HEK293 (cell line): ENCODE results near the gene DHX40.

Experiments used
- CTCF ChIA-PET: fragments of 350-600 bp; formaldehyde crosslinking; extraction: SDS; loops from one replicate; lab custom pipeline; 2021; ENCODE audit warnings: antibody characterized with exemption; lab: Yijun Ruan, JAX
- POLR2A ChIA-PET: fragments of 300-600 bp; formaldehyde crosslinking; extraction: SDS; loops from one replicate; lab custom pipeline; 2020; ENCODE audit warnings: antibody characterized with exemption, inconsistent platforms; lab: Yijun Ruan, JAX
- H3K27ac ChIP-seq: fragments of 200-500 bp; sonication (Bioruptor generic); 2 replicates; pipeline ENCODE4 v1.5.1; 2014; ENCODE audit warnings: low read depth, low read length, control low read depth, inconsistent platforms; ENCODE audit errors: extremely low read depth
- H3K36me3 ChIP-seq, 2 experiments: fragments of 200-500 bp in 1 of 2; sonication (Bioruptor generic) in 1 of 2; 1 replicate in 1 of 2; 2 replicates in 1 of 2; pipeline ENCODE4 v1.5.1; 2014 to 2017; ENCODE audit warnings: inconsistent platforms in 2 of 2, low read length in 2 of 2; ENCODE audit not compliant: control insufficient read depth in 2 of 2, insufficient read depth in 1 of 2
- H3K4me1 ChIP-seq: fragments of 200-500 bp; sonication (Bioruptor generic); 2 replicates; pipeline ENCODE4 v1.5.1; 2014; ENCODE audit warnings: mild to moderate bottlenecking, low read length, inconsistent platforms; ENCODE audit not compliant: control insufficient read depth, insufficient read depth
- H3K4me3 ChIP-seq: 2 replicates; pipeline ENCODE4 v1.5.1; 2011; ENCODE audit warnings: low read depth, mild to moderate bottlenecking, control low read depth, low read length, moderate library complexity
- H3K9me3 ChIP-seq: fragments of 200-500 bp; sonication (Bioruptor generic); 2 replicates; pipeline ENCODE4 v1.5.1; 2014; ENCODE audit warnings: low read depth, low read length, inconsistent platforms; ENCODE audit not compliant: control insufficient read depth, insufficient read depth
- GLI4 ChIP-seq: fragments of 450-650 bp; formaldehyde crosslinking; IDR thresholded peaks from 2 replicates; pipeline ENCODE4 v1.5.1; 2016; ENCODE audit warnings: missing biosample characterization, missing genetic modification characterization
- GLIS1 ChIP-seq: fragments of 450-650 bp; formaldehyde crosslinking; IDR thresholded peaks from 2 replicates; pipeline ENCODE4 v1.5.1; 2016; ENCODE audit warnings: missing biosample characterization, missing genetic modification characterization
- REPIN1 ChIP-seq: fragments of 450-650 bp; formaldehyde crosslinking; IDR thresholded peaks from 2 replicates; pipeline ENCODE4 v1.5.1; 2017; ENCODE audit warnings: missing biosample characterization, missing genetic modification characterization, low read depth
- ZNF175 ChIP-seq: fragments of 450-650 bp; formaldehyde crosslinking; IDR thresholded peaks from 2 replicates; pipeline ENCODE4 v1.5.1; 2016; ENCODE audit warnings: missing biosample characterization, missing genetic modification characterization
- ZNF211 ChIP-seq: fragments of 450-650 bp; formaldehyde crosslinking; IDR thresholded peaks from 2 replicates; pipeline ENCODE4 v1.5.1; 2016; ENCODE audit warnings: low read depth, missing biosample characterization, missing genetic modification characterization
- ZNF354C ChIP-seq: fragments of 450-650 bp; formaldehyde crosslinking; IDR thresholded peaks from 2 replicates; pipeline ENCODE4 v1.5.1; 2016; ENCODE audit warnings: missing biosample characterization, missing genetic modification characterization, low read depth, borderline replicate concordance
- ZNF366 ChIP-seq: fragments of 450-650 bp; formaldehyde crosslinking; conservative IDR thresholded peaks from 2 replicates; pipeline ENCODE4 v1.5.1; 2016; ENCODE audit warnings: missing biosample characterization, missing genetic modification characterization
- ZNF426 ChIP-seq: fragments of 450-650 bp; formaldehyde crosslinking; IDR thresholded peaks from 2 replicates; pipeline ENCODE4 v1.5.1; 2017; ENCODE audit warnings: missing biosample characterization, missing genetic modification characterization, mild to moderate bottlenecking, inconsistent platforms, moderate library complexity
- ZNF514 ChIP-seq: fragments of 450-650 bp; formaldehyde crosslinking; IDR thresholded peaks from 2 replicates; pipeline ENCODE4 v1.5.1; 2016; ENCODE audit warnings: missing biosample characterization, missing genetic modification characterization
- ZNF530 ChIP-seq: fragments of 450-650 bp; formaldehyde crosslinking; IDR thresholded peaks from 2 replicates; pipeline ENCODE4 v1.5.1; 2016; ENCODE audit warnings: low read depth, missing biosample characterization, missing genetic modification characterization
- ZNF548 ChIP-seq: fragments of 450-650 bp; formaldehyde crosslinking; IDR thresholded peaks from 2 replicates; pipeline ENCODE4 v1.5.1; 2016; ENCODE audit warnings: missing biosample characterization, missing genetic modification characterization
- ZNF571 ChIP-seq: fragments of 450-650 bp; formaldehyde crosslinking; IDR thresholded peaks from 2 replicates; pipeline ENCODE4 v1.5.0; 2017; ENCODE audit warnings: missing biosample characterization, missing genetic modification characterization
- ZNF664 ChIP-seq: fragments of 450-650 bp; formaldehyde crosslinking; IDR thresholded peaks from 2 replicates; pipeline ENCODE4 v1.5.1; 2016; ENCODE audit warnings: missing biosample characterization, missing genetic modification characterization
- ZNF76 ChIP-seq: fragments of 450-650 bp; formaldehyde crosslinking; IDR thresholded peaks from 2 replicates; pipeline ENCODE4; 2016; ENCODE audit warnings: low read depth, missing biosample characterization, missing genetic modification characterization, borderline replicate concordance
- ZNF843 ChIP-seq: fragments of 450-650 bp; formaldehyde crosslinking; IDR thresholded peaks from 2 replicates; pipeline ENCODE4 v1.5.1; 2016; ENCODE audit warnings: missing biosample characterization, missing genetic modification characterization
- TF ChIP-seq, protein P1 (sequence below): fragments of 450-650 bp; formaldehyde crosslinking; IDR thresholded peaks from 2 replicates; pipeline ENCODE4 v1.5.1; 2016; ENCODE audit warnings: missing biosample characterization, missing genetic modification characterization, borderline replicate concordance
- TF ChIP-seq, protein P2 (sequence below): fragments of 450-650 bp; formaldehyde crosslinking; IDR thresholded peaks from 2 replicates; pipeline ENCODE4 v1.5.1; 2016; ENCODE audit warnings: missing biosample characterization, missing genetic modification characterization, borderline replicate concordance
- TF ChIP-seq, protein P3 (sequence below): fragments of 450-650 bp; formaldehyde crosslinking; IDR thresholded peaks from 2 replicates; pipeline ENCODE4 v1.5.1; 2016; ENCODE audit warnings: missing biosample characterization, missing genetic modification characterization, borderline replicate concordance
- TF ChIP-seq, protein P4 (sequence below): fragments of 450-650 bp; formaldehyde crosslinking; IDR thresholded peaks from 2 replicates; pipeline ENCODE4 v1.5.1; 2017; ENCODE audit warnings: missing biosample characterization, missing genetic modification characterization

The DHX40 gene

DNA sequence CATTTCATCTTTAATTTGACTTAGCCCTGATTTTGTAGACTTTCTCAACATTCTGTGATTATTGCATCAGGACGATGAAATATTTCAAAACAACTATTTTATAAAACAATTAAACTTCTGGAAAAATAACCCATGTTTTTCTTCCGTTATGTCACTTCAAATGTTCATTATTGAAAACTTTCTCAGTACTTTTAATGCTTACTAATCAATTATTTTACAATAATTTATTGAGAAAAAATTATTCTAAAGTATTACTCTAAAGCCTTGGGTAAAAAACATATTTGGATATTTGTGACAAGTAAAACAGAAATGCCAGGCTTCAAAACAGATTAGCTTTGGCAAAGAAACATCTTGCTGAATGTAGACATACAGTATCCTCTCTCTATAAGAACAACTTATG is 46.3 kb upstream of the DHX40 start:
- H3K36me3 ChIP-seq = no peaks in the 10 kb centered on the region
- no peak overlapping the region for H3K27ac ChIP-seq
- ChIA-PET CTCF (interaction anchor here (0.8 to 2.5 kb wide), 6 partner anchors 15 to 208 kb away, joined by 3 to 12 read pairs (median 4); no protein-coding TSS in a partner anchor), POLR2A (no interaction called here)
- no peak for TF ChIP-seq ZNF530 (tag by site-specific recombination)
- no peak for TF ChIP-seq ZNF366 (tag by site-specific recombination)
- TF ChIP-seq ZNF76 = no peak
- no peak for TF ChIP-seq ZNF175
- TF ChIP-seq, protein P1, sequence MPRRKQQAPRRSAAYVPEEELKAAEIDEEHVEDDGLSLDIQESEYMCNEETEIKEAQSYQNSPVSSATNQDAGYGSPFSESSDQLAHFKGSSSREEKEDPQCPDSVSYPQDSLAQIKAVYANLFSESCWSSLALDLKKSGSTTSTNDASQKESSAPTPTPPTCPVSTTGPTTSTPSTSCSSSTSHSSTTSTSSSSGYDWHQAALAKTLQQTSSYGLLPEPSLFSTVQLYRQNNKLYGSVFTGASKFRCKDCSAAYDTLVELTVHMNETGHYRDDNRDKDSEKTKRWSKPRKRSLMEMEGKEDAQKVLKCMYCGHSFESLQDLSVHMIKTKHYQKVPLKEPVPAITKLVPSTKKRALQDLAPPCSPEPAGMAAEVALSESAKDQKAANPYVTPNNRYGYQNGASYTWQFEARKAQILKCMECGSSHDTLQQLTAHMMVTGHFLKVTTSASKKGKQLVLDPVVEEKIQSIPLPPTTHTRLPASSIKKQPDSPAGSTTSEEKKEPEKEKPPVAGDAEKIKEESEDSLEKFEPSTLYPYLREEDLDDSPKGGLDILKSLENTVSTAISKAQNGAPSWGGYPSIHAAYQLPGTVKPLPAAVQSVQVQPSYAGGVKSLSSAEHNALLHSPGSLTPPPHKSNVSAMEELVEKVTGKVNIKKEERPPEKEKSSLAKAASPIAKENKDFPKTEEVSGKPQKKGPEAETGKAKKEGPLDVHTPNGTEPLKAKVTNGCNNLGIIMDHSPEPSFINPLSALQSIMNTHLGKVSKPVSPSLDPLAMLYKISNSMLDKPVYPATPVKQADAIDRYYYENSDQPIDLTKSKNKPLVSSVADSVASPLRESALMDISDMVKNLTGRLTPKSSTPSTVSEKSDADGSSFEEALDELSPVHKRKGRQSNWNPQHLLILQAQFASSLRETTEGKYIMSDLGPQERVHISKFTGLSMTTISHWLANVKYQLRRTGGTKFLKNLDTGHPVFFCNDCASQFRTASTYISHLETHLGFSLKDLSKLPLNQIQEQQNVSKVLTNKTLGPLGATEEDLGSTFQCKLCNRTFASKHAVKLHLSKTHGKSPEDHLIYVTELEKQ (tag by site-specific recombination) = no peak
- no peak for TF ChIP-seq ZNF548 (tag by site-specific recombination)
- TF ChIP-seq, protein P2, sequence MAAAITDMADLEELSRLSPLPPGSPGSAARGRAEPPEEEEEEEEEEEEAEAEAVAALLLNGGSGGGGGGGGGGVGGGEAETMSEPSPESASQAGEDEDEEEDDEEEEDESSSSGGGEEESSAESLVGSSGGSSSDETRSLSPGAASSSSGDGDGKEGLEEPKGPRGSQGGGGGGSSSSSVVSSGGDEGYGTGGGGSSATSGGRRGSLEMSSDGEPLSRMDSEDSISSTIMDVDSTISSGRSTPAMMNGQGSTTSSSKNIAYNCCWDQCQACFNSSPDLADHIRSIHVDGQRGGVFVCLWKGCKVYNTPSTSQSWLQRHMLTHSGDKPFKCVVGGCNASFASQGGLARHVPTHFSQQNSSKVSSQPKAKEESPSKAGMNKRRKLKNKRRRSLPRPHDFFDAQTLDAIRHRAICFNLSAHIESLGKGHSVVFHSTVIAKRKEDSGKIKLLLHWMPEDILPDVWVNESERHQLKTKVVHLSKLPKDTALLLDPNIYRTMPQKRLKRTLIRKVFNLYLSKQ (tag by site-specific recombination) = no peak
- no peak for TF ChIP-seq ZNF426 (tag by site-specific recombination)
- TF ChIP-seq GLIS1 = no peak
- no peak for TF ChIP-seq ZNF354C (tag by site-specific recombination)
- TF ChIP-seq REPIN1 = no peak
- TF ChIP-seq ZNF571 (tag by site-specific recombination) = no peak
- TF ChIP-seq GLI4 (tag by site-specific recombination) = no peak
- no peak for TF ChIP-seq ZNF514 (tag by site-specific recombination)
- TF ChIP-seq, all 188 proteins: peak for 0
- Histone ChIP-seq H3K4me3 (no peak overlapping the region), H3K4me1 (peaks cover 4% of the 10 kb centered on the region), H3K9me3 (no peaks in the 10 kb centered on the region)

GRCh38 chr17:59520251-59520650 is 45.2 kb upstream of the DHX40 start:
- POLR2A ChIA-PET = no interaction called here

More at GRCh38 chr17:59520251-59520650, 45.2 kb upstream of the DHX40 start:
- no peaks in the 10 kb centered on the region for H3K9me3 ChIP-seq
- no peaks in the 10 kb centered on the region for H3K4me1 ChIP-seq
- H3K27ac ChIP-seq = no peak overlapping the region
- CTCF ChIA-PET = interaction anchor here (0.6 to 3.7 kb wide), 6 partner anchors 12 to 208 kb away, joined by 3 to 19 read pairs (median 3); no protein-coding TSS in a partner anchor
- H3K4me3 ChIP-seq = no peak overlapping the region
- no peaks in the 10 kb centered on the region for H3K36me3 ChIP-seq
- TF ChIP-seq, protein P3, sequence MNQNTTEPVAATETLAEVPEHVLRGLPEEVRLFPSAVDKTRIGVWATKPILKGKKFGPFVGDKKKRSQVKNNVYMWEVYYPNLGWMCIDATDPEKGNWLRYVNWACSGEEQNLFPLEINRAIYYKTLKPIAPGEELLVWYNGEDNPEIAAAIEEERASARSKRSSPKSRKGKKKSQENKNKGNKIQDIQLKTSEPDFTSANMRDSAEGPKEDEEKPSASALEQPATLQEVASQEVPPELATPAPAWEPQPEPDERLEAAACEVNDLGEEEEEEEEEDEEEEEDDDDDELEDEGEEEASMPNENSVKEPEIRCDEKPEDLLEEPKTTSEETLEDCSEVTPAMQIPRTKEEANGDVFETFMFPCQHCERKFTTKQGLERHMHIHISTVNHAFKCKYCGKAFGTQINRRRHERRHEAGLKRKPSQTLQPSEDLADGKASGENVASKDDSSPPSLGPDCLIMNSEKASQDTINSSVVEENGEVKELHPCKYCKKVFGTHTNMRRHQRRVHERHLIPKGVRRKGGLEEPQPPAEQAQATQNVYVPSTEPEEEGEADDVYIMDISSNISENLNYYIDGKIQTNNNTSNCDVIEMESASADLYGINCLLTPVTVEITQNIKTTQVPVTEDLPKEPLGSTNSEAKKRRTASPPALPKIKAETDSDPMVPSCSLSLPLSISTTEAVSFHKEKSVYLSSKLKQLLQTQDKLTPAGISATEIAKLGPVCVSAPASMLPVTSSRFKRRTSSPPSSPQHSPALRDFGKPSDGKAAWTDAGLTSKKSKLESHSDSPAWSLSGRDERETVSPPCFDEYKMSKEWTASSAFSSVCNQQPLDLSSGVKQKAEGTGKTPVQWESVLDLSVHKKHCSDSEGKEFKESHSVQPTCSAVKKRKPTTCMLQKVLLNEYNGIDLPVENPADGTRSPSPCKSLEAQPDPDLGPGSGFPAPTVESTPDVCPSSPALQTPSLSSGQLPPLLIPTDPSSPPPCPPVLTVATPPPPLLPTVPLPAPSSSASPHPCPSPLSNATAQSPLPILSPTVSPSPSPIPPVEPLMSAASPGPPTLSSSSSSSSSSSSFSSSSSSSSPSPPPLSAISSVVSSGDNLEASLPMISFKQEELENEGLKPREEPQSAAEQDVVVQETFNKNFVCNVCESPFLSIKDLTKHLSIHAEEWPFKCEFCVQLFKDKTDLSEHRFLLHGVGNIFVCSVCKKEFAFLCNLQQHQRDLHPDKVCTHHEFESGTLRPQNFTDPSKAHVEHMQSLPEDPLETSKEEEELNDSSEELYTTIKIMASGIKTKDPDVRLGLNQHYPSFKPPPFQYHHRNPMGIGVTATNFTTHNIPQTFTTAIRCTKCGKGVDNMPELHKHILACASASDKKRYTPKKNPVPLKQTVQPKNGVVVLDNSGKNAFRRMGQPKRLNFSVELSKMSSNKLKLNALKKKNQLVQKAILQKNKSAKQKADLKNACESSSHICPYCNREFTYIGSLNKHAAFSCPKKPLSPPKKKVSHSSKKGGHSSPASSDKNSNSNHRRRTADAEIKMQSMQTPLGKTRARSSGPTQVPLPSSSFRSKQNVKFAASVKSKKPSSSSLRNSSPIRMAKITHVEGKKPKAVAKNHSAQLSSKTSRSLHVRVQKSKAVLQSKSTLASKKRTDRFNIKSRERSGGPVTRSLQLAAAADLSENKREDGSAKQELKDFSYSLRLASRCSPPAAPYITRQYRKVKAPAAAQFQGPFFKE (tag by site-specific recombination) = no peak
- no peak for TF ChIP-seq ZNF664
- TF ChIP-seq, protein P4, sequence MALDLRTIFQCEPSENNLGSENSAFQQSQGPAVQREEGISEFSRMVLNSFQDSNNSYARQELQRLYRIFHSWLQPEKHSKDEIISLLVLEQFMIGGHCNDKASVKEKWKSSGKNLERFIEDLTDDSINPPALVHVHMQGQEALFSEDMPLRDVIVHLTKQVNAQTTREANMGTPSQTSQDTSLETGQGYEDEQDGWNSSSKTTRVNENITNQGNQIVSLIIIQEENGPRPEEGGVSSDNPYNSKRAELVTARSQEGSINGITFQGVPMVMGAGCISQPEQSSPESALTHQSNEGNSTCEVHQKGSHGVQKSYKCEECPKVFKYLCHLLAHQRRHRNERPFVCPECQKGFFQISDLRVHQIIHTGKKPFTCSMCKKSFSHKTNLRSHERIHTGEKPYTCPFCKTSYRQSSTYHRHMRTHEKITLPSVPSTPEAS (tag by site-specific recombination) = no peak
- TF ChIP-seq ZNF843 = no peak
- TF ChIP-seq ZNF211 = no peak
